ENCODE data around the gene SPPL2B. TPM values are rescaled to one million over a fixed set of nuclear protein-coding genes. Genes with fewer than 3 reads are reported as not detected.

Gene SPPL2B
- total RNA-seq, 1 donor from 2014 or later = 20.7 TPM

GRCh38 chr19:2339644-2340310 lies 11.3 kb downstream of the SPPL2B start:
- H3K4me3 Mint-ChIP-seq = no peak overlapping the region
- peaks cover 5% of the 10 kb centered on the region for H3K27me3 Mint-ChIP-seq (ENCODE audit: insufficient read depth, low read depth)
- Histone ChIP-seq H4K20me1 (ENCODE audit: low read depth) (peaks cover 28% of the 10 kb centered on the region), H3K79me2 (ENCODE audit: low read depth) (peaks cover 29% of the 10 kb centered on the region), H3K4me3 (no peak overlapping the region), H3K4me1 (peaks cover 3% of the 10 kb centered on the region), H3K27ac (no peak overlapping the region), H3K9ac (no peak overlapping the region), H3K27me3 (no peaks in the 10 kb centered on the region), H3K9me3 (ENCODE audit: low read depth) (no peaks in the 10 kb centered on the region), H3F3A (ENCODE audit: low read depth) (peaks cover 26% of the 10 kb centered on the region), H2AFZ (replicated peaks) (no peak overlapping the region), H3K36me3 (no peaks in the 10 kb centered on the region), H3K4me2 (no peak overlapping the region)
- no peak for TF ChIP-seq EZH2phosphoT487 (IDR thresholded peaks at IDR 0.05)
- no peak for TF ChIP-seq EZH2 (IDR thresholded peaks at IDR 0.05)
- TF ChIP-seq CTCF (IDR thresholded peaks at IDR 0.05) = no peak
- no peak for DNase-seq (ENCODE audit: low spot score)
- peaks cover 4% of the 10 kb centered on the region for H3K9me3 Mint-ChIP-seq
- H3K4me1 Mint-ChIP-seq = peaks cover 22% of the 10 kb centered on the region
- peaks cover 6% of the 10 kb centered on the region for H3K36me3 Mint-ChIP-seq
- no peak overlapping the region for H3K27ac Mint-ChIP-seq

GRCh38 chr19:2340496-2341243 lies 12.2 kb downstream of the SPPL2B start:
- Histone ChIP-seq H3K4me1 (peaks cover 3% of the 10 kb centered on the region), H4K20me1 (ENCODE audit: low read depth) (peaks cover 28% of the 10 kb centered on the region), H3K27me3 (no peaks in the 10 kb centered on the region), H3K4me2 (no peak overlapping the region), H3K9ac (no peak overlapping the region), H3K36me3 (no peaks in the 10 kb centered on the region), H3K79me2 (ENCODE audit: low read depth) (peaks cover 22% of the 10 kb centered on the region), H3K27ac (no peak overlapping the region), H3K4me3 (no peak overlapping the region), H3K9me3 (ENCODE audit: low read depth) (no peaks in the 10 kb centered on the region), H3F3A (ENCODE audit: low read depth) (peaks cover 18% of the 10 kb centered on the region), H2AFZ (replicated peaks) (no peak overlapping the region)
- peaks cover 8% of the 10 kb centered on the region for H3K36me3 Mint-ChIP-seq
- no peak overlapping the region for H3K27ac Mint-ChIP-seq
- no peak for TF ChIP-seq CTCF (IDR thresholded peaks at IDR 0.05)
- TF ChIP-seq EZH2phosphoT487 (IDR thresholded peaks at IDR 0.05) = no peak
- TF ChIP-seq EZH2 (IDR thresholded peaks at IDR 0.05) = no peak
- peaks cover 4% of the 10 kb centered on the region for H3K27me3 Mint-ChIP-seq (ENCODE audit: insufficient read depth, low read depth)
- peaks cover 3% of the 10 kb centered on the region for H3K9me3 Mint-ChIP-seq
- H3K4me3 Mint-ChIP-seq = no peak overlapping the region
- peaks cover 21% of the 10 kb centered on the region for H3K4me1 Mint-ChIP-seq
- no peak for DNase-seq (ENCODE audit: low spot score)

GRCh38 chr19:2341244-2341751 lies 12.8 kb downstream of the SPPL2B start:
- Histone ChIP-seq H2AFZ (replicated peaks) (no peak overlapping the region), H3K4me2 (no peak overlapping the region), H3K9ac (no peak overlapping the region), H3K36me3 (no peaks in the 10 kb centered on the region), H3K4me1 (peaks cover 3% of the 10 kb centered on the region), H3K9me3 (ENCODE audit: low read depth) (no peaks in the 10 kb centered on the region), H3K27me3 (no peaks in the 10 kb centered on the region), H3K79me2 (ENCODE audit: low read depth) (peaks cover 16% of the 10 kb centered on the region), H4K20me1 (ENCODE audit: low read depth) (peaks cover 23% of the 10 kb centered on the region), H3K27ac (no peak overlapping the region), H3K4me3 (no peak overlapping the region), H3F3A (ENCODE audit: low read depth) (peaks cover 12% of the 10 kb centered on the region)
- H3K9me3 Mint-ChIP-seq = no peaks in the 10 kb centered on the region
- no peak overlapping the region for H3K27ac Mint-ChIP-seq
- DNase-seq (ENCODE audit: low spot score) = no peak
- TF ChIP-seq EZH2 (IDR thresholded peaks at IDR 0.05) = no peak
- TF ChIP-seq CTCF (IDR thresholded peaks at IDR 0.05) = no peak
- no peak for TF ChIP-seq EZH2phosphoT487 (IDR thresholded peaks at IDR 0.05)
- H3K27me3 Mint-ChIP-seq (ENCODE audit: insufficient read depth, low read depth) = peaks cover 3% of the 10 kb centered on the region
- H3K4me3 Mint-ChIP-seq = no peak overlapping the region
- H3K36me3 Mint-ChIP-seq = peaks cover 5% of the 10 kb centered on the region
- H3K4me1 Mint-ChIP-seq = peaks cover 15% of the 10 kb centered on the region
